ENCODE data around the gene UBE2E2. TPM values are rescaled to one million over a fixed set of nuclear protein-coding genes. Genes with fewer than 3 reads are reported as not detected.
A peak's percentile ranks its signal among the peaks of the same experiment; 100 is the strongest.

The UBE2E2 gene
- total and polyA plus RNA-seq, 2 of the 13 experiments (the other 11 are each of a cell fraction or from before 2014, with no cell fraction given), result 0.77 to 1.5 TPM

GRCh38 chr3:23612296-23612891, 409.3 kb downstream of the UBE2E2 start:
- DNase-seq (ENCODE audit: low spot score) (no peak), FAIRE-seq (no peak), ATAC-seq (peak; percentile 53)
- no peaks in the 10 kb centered on the region for H3K36me3 ChIP-seq (replicated peaks in 1 of 2; ENCODE audit: control insufficient read depth in 1 of 2, insufficient read depth in 2 of 2, low read length in 2 of 2)
- H4K20me1 ChIP-seq (ENCODE audit: insufficient read depth, low read length), result no peaks in the 10 kb centered on the region
- CTCF ChIA-PET (ENCODE audit: low intra/inter-chr PET ratio, low total read pairs), result no interaction called here
- H3K9ac ChIP-seq (ENCODE audit: insufficient read depth, low read depth, low read length), result no peak overlapping the region
- no peaks in the 10 kb centered on the region for H3K9me3 ChIP-seq (ENCODE audit: low read length)
- H3K4me1 ChIP-seq (ENCODE audit: insufficient read depth, low read length), result no peaks in the 10 kb centered on the region
- intact Hi-C loops (cut with micrococcal nuclease; ENCODE audit: unreplicated experiment) (no loop called here), in situ Hi-C loops (cut with HindIII; ENCODE audit: extremely low pct_ligation_motif_present, low pct_unique_long_range_greater_than_20kb) (no loop called here)
- POLR2A ChIA-PET, result no interaction called here
- no peak overlapping the region for H3K4me2 ChIP-seq (ENCODE audit: low read depth, low read length)
- no TSS peak for BruUV-seq (replicated peaks)
- no peak overlapping the region for H3K4me3 ChIP-seq (replicated peaks in 1 of 3; ENCODE audit: insufficient read depth in 1 of 3, low read depth in 2 of 3, low read length in 3 of 3)
- no peak overlapping the region for H3K27ac ChIP-seq (ENCODE audit: extremely low read length, insufficient read depth, low read length)
- H3K79me2 ChIP-seq (ENCODE audit: insufficient read depth, low read length), result no peaks in the 10 kb centered on the region
- H3K27me3 ChIP-seq (ENCODE audit: control insufficient read depth in 1 of 2, insufficient read depth in 2 of 2, low read length in 2 of 2), result peaks cover 0 to 17% of the 10 kb centered on the region in 2 experiments; a peak in 2 of 5 replicates
- 24% methylated on average over 15 of the region's 15 CpGs for WGBS (ENCODE audit: low lambda C conversion rate)
- TF ChIP-seq SYNCRIP (IDR thresholded peaks at IDR 0.05; ENCODE audit: insufficient read depth, low read depth, low read length) (no peak), ZNF567 (CRISPR knock-in tag; IDR thresholded peaks at IDR 0.05; ENCODE audit: borderline replicate concordance) (no peak), CREB1 (IDR thresholded peaks at IDR 0.05) (no peak), CREB1 (CRISPR knock-in tag; IDR thresholded peaks at IDR 0.05) (no peak), DR1 (CRISPR knock-in tag; IDR thresholded peaks at IDR 0.05) (no peak)
- H2AFZ ChIP-seq (ENCODE audit: low read length), result no peak overlapping the region

DNA sequence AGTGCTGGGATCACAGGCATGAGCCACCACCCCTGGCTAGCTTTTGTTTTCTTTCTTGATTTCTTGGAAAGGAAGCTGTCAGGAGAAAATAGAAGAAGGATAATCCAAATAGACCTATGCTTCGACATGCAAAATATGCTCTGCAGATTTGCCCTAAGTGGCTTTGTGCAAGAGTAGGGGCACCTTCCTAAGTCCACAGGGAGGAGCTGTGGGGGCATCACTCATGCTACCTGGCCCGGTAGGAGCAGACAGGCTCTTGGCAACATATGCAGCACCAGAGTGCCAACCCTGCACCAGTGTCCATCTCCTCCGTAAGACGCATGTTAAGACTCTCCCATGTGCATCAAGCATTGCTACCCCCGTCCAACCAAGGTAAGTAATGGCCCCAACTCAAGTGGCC, 411.9 kb downstream of the UBE2E2 start:
- Histone ChIP-seq H3K27me3 (ENCODE audit: control insufficient read depth in 1 of 2, insufficient read depth in 2 of 2, low read length in 2 of 2) (peaks cover 0 to 7% of the 10 kb centered on the region in 2 experiments; a peak in 1 of 5 replicates), H3K27ac (ENCODE audit: extremely low read length, insufficient read depth, low read length) (no peak overlapping the region), H2AFZ (ENCODE audit: low read length) (no peak overlapping the region), H4K20me1 (ENCODE audit: insufficient read depth, low read length) (no peaks in the 10 kb centered on the region), H3K4me3 (replicated peaks in 1 of 3; ENCODE audit: insufficient read depth in 1 of 3, low read depth in 2 of 3, low read length in 3 of 3) (no peak overlapping the region), H3K4me1 (ENCODE audit: insufficient read depth, low read length) (no peaks in the 10 kb centered on the region), H3K79me2 (ENCODE audit: insufficient read depth, low read length) (no peaks in the 10 kb centered on the region), H3K9ac (ENCODE audit: insufficient read depth, low read depth, low read length) (no peak overlapping the region), H3K4me2 (ENCODE audit: low read depth, low read length) (no peak overlapping the region), H3K36me3 (replicated peaks in 1 of 2; ENCODE audit: control insufficient read depth in 1 of 2, insufficient read depth in 2 of 2, low read length in 2 of 2) (no peaks in the 10 kb centered on the region), H3K9me3 (ENCODE audit: low read length) (no peaks in the 10 kb centered on the region)
- ChIA-PET CTCF (ENCODE audit: low intra/inter-chr PET ratio, low total read pairs) (no interaction called here), POLR2A (no interaction called here)
- no TSS peak for BruUV-seq (replicated peaks)
- in situ Hi-C loops (cut with HindIII; ENCODE audit: extremely low pct_ligation_motif_present, low pct_unique_long_range_greater_than_20kb) (no loop called here), intact Hi-C loops (cut with micrococcal nuclease; ENCODE audit: unreplicated experiment) (no loop called here)
- ATAC-seq, result no peak
- no peak for DNase-seq (ENCODE audit: low spot score)
- WGBS (ENCODE audit: low lambda C conversion rate), result 62% methylated on average over 2 of the region's 5 CpGs
- no peak for FAIRE-seq
- TF ChIP-seq HOMEZ (CRISPR knock-in tag; IDR thresholded peaks at IDR 0.05; ENCODE audit: low read depth) (no peak), CBX2 (IDR thresholded peaks at IDR 0.05; ENCODE audit: low read depth, low read length) (no peak), CBX2 (CRISPR knock-in tag; IDR thresholded peaks at IDR 0.05; ENCODE audit: low read depth) (no peak), CAMTA2 (CRISPR knock-in tag; IDR thresholded peaks at IDR 0.05; ENCODE audit: borderline replicate concordance) (no peak), ATAD3A (CRISPR knock-in tag; IDR thresholded peaks at IDR 0.05) (no peak)
- TF ChIP-seq, protein P1, sequence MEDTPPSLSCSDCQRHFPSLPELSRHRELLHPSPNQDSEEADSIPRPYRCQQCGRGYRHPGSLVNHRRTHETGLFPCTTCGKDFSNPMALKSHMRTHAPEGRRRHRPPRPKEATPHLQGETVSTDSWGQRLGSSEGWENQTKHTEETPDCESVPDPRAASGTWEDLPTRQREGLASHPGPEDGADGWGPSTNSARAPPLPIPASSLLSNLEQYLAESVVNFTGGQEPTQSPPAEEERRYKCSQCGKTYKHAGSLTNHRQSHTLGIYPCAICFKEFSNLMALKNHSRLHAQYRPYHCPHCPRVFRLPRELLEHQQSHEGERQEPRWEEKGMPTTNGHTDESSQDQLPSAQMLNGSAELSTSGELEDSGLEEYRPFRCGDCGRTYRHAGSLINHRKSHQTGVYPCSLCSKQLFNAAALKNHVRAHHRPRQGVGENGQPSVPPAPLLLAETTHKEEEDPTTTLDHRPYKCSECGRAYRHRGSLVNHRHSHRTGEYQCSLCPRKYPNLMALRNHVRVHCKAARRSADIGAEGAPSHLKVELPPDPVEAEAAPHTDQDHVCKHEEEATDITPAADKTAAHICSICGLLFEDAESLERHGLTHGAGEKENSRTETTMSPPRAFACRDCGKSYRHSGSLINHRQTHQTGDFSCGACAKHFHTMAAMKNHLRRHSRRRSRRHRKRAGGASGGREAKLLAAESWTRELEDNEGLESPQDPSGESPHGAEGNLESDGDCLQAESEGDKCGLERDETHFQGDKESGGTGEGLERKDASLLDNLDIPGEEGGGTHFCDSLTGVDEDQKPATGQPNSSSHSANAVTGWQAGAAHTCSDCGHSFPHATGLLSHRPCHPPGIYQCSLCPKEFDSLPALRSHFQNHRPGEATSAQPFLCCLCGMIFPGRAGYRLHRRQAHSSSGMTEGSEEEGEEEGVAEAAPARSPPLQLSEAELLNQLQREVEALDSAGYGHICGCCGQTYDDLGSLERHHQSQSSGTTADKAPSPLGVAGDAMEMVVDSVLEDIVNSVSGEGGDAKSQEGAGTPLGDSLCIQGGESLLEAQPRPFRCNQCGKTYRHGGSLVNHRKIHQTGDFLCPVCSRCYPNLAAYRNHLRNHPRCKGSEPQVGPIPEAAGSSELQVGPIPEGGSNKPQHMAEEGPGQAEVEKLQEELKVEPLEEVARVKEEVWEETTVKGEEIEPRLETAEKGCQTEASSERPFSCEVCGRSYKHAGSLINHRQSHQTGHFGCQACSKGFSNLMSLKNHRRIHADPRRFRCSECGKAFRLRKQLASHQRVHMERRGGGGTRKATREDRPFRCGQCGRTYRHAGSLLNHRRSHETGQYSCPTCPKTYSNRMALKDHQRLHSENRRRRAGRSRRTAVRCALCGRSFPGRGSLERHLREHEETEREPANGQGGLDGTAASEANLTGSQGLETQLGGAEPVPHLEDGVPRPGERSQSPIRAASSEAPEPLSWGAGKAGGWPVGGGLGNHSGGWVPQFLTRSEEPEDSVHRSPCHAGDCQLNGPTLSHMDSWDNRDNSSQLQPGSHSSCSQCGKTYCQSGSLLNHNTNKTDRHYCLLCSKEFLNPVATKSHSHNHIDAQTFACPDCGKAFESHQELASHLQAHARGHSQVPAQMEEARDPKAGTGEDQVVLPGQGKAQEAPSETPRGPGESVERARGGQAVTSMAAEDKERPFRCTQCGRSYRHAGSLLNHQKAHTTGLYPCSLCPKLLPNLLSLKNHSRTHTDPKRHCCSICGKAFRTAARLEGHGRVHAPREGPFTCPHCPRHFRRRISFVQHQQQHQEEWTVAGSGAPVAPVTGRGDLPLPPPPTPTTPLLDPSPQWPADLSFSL (CRISPR knock-in tag; IDR thresholded peaks at IDR 0.05), result no peak

All from HepG2 (cell line).